Esophagus squamous epithelium (tissue), 5 donors: Measurements from ENCODE around the gene FCN1. TPM values are rescaled to one million over a fixed set of nuclear protein-coding genes. Genes with fewer than 3 reads are reported as not detected.
A peak's percentile ranks its signal among the peaks of the same experiment; 100 is the strongest.

Experiments
- DNase-seq: peaks from one replicate; lab custom pipeline; 2025; lab: John Stamatoyannopoulos, UW
- H3K27ac ChIP-seq, 4 donors: fragments of 200-600 bp; sonication (generic); one replicate each; pipeline ENCODE4 v1.5.1; 2016 to 2019; ENCODE audit warnings: mild to moderate bottlenecking in 1 of 4
- H3K27me3 ChIP-seq, 4 donors: fragments of 200-600 bp; sonication (generic); 1 replicate in 3 of 4; 2 replicates in 1 of 4; pipeline versions ENCODE4 v1.5.1 to v1.6.0; 2017 to 2021; ENCODE audit warnings: antibody characterized with exemption in 1 of 4
- H3K36me3 ChIP-seq, 3 donors: fragments of 200-600 bp; sonication (generic); one replicate each; pipeline ENCODE4 v1.5.1; 2016 to 2019
- H3K4me1 ChIP-seq, 3 donors: fragments of 200-600 bp; sonication (generic); one replicate each; pipeline ENCODE4 v1.5.1; 2017 to 2019
- H3K4me3 ChIP-seq, 4 donors: fragments of 200-600 bp; sonication (generic); 1 replicate in 3 of 4; 2 replicates in 1 of 4; pipeline ENCODE4 v1.5.1; 2016 to 2019; ENCODE audit warnings: mild to moderate bottlenecking in 2 of 4, moderate library complexity in 1 of 4
- H3K9me3 ChIP-seq, 3 donors: fragments of 200-600 bp; sonication (generic); one replicate each; pipeline ENCODE4 v1.5.1; 2016 to 2019
- POLR2A ChIP-seq, 4 donors: fragments of 450-650 bp; IDR thresholded peaks; one replicate each; pipeline ENCODE4 v1.6.1; 2017; ENCODE audit warnings: antibody characterized with exemption in 4 of 4, mild to moderate bottlenecking in 4 of 4, moderate library complexity in 3 of 4
- WGBS, 2 donors: methylation state at CpG; one replicate each; pipeline ENCODE4 v1.1.5; 2018; 5-methylcytosine and 5-hydroxymethylcytosine counted together
- intact Hi-C: fragments of 100-400 bp; cut with DNase I; formaldehyde crosslinking; loops from one replicate; pipeline ENCODE4 v1.15.0; 2022
- total RNA-seq, 4 donors: library from RNA; depleted of rRNA; stranded (reverse); fragments of >200 nt; gene quantifications; one replicate each; pipeline ENCODE4 v1.1.0, GENCODE V29; 2016
- TF ChIP-seq, protein P1 (sequence below), 6 experiments: fragments of 450-650 bp in 4 of 6; fragments of 200-600 bp in 2 of 6; sonication (generic) in 2 of 6; IDR thresholded peaks; one replicate each; pipeline ENCODE4 v1.5.1; 2016 to 2019; ENCODE audit warnings: antibody characterized with exemption in 6 of 6, mild to moderate bottlenecking in 4 of 6, moderate library complexity in 4 of 6
- donor health status: DM: yes; HTN: yes; CAD: no.

The FCN1 gene
- total RNA-seq, 4 donors from 2014 or later, result 0.22 to 5.7 (median 0.76) TPM; not detected in 1

DNA sequence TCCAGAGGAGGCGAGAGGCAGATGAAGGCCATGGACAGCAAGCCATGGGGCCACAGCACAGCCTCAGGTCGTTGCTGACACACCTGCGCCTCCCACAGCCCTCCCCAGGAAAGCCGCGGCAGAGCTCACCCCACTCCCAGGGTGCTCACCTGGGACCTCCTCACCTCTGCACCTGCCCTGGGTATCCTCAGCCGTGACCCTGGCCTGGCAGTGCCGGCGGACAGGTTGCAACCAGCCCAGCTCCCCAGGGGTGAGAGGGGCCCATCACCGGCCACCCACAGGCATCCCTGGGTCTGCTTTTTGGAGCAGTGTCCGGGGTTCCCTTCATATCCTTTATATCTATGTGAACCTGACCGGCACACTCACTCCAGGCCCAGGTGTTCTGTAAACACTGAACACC is 30.4 kb upstream of the FCN1 start:
- H3K4me3 ChIP-seq, result no peak overlapping the region

DNA sequence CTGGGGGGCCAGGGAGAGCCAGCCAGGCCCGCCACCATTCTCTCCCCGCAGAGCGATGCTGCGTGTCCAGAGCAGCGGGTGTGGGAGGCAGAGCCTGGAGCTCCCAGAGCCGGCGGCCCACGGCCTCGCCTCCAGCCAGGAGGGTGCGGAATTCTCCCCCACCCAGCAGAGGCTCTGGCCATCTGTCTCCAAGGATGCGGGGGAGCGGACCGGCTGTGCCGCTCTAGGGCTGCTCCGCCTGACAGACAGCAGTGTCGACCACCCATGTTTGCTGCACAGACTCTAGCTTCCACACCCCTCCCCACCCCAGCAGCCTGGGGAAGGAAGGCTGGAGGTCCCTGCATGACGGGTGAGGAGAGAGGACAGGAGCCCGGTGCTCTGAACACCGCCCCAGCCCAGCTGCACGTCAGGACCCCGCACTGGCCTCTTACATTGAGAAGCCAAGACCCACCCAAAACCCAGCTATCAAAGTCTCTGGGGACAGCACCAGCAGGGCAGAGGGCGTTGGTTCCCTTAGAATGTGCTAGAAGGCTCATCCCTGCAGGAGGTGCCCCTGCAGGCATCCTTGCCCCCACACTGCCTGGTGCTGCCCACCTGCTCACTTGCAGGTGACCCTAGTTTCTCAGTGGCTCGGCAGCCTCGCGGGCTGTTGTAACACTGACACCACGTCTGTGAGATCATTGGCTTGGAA is 29.7 kb upstream of the FCN1 start:
- H3K4me1 ChIP-seq, result peaks cover 3 to 25% (median 17%) of the 10 kb centered on the region in 3 donors
- peaks cover 0 to 62% (median 0%) of the 10 kb centered on the region in 4 donors for H3K27me3 ChIP-seq
- 46% methylated on average over 7 of the region's 26 CpGs; no CpG with 5 or more reads in 1 of the 2 donors for WGBS, 2 donors
- no peaks in the 10 kb centered on the region for H3K9me3 ChIP-seq
- H3K36me3 ChIP-seq, result no peaks in the 10 kb centered on the region
- no peak overlapping the region for H3K27ac ChIP-seq
- TF ChIP-seq POLR2A (IDR thresholded peaks at IDR 0.05), result no peak
- TF ChIP-seq, protein P1, sequence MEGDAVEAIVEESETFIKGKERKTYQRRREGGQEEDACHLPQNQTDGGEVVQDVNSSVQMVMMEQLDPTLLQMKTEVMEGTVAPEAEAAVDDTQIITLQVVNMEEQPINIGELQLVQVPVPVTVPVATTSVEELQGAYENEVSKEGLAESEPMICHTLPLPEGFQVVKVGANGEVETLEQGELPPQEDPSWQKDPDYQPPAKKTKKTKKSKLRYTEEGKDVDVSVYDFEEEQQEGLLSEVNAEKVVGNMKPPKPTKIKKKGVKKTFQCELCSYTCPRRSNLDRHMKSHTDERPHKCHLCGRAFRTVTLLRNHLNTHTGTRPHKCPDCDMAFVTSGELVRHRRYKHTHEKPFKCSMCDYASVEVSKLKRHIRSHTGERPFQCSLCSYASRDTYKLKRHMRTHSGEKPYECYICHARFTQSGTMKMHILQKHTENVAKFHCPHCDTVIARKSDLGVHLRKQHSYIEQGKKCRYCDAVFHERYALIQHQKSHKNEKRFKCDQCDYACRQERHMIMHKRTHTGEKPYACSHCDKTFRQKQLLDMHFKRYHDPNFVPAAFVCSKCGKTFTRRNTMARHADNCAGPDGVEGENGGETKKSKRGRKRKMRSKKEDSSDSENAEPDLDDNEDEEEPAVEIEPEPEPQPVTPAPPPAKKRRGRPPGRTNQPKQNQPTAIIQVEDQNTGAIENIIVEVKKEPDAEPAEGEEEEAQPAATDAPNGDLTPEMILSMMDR (IDR thresholded peaks at IDR 0.05), result no peak
- DNase-seq, result no peak
- intact Hi-C loops, result no loop called here
- H3K4me3 ChIP-seq, result no peak overlapping the region

More for the DNA sequence above, 30.4 kb upstream of the FCN1 start:
- Histone ChIP-seq H3K9me3 (no peaks in the 10 kb centered on the region), H3K27me3 (peaks cover 0 to 55% (median 0%) of the 10 kb centered on the region in 4 donors), H3K27ac (no peak overlapping the region), H3K4me1 (peaks cover 3 to 20% (median 17%) of the 10 kb centered on the region in 3 donors), H3K36me3 (no peaks in the 10 kb centered on the region)
- 79 to 100% methylated on average over 2 to 8 of the region's 11 CpGs for WGBS, 2 donors
- TF ChIP-seq, protein P1 (IDR thresholded peaks at IDR 0.05), result no peak
- TF ChIP-seq POLR2A (IDR thresholded peaks at IDR 0.05), result no peak
- intact Hi-C loops, result no loop called here
- no peak for DNase-seq

- H3K27me3 ChIP-seq, result peaks cover 0 to 70% (median 0%) of the 10 kb centered on the region in 4 donors
- no peak for DNase-seq
Observed at GRCh38 chr9:134946663-134947062, 29.0 kb upstream of the FCN1 start.

DNA sequence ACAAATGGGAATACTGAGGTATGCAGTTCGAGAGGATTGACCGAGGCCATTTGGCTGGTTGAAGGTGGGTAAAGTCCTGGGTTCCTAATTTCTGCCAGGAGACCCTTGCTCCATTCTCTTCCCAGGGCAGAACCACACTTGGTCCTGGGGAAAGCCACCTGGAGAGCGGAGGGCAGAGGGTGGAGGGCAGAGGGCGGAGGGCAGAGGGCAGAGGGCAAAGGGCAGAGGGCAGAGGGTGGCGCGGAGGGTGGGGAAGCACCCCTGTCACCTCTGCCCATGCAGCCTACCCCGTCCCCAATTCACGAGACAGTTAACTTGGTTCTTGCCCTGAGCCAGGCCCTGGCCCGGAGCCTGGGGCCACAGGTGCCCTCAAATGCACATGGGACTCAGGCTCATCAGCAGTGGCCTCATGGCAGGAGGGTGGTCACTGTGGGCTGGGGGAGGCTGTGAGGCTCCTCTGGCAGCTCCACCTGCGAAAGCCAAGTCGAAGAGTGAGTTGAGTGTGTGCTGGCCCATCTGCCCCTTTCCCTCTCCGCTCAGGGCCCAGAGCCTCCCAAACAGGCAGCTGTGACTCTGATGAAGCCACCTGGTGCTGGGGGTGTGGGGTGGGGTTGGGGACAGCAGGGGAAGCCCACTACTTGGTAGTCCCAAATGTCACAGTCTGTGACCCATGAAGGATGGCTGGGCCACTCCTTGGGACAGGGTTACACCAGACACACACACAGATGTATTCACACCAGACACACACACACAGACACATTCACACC is 28.0 kb upstream of the FCN1 start:
- WGBS, 2 donors, result 92 to 93% methylated on average over 4 to 8 of the region's 12 CpGs
- Histone ChIP-seq H3K9me3 (no peaks in the 10 kb centered on the region), H3K4me1 (peaks cover 3 to 29% (median 17%) of the 10 kb centered on the region in 3 donors), H3K4me3 (no peak overlapping the region), H3K27me3 (peaks cover 0 to 80% (median 0%) of the 10 kb centered on the region in 4 donors), H3K27ac (no peak overlapping the region), H3K36me3 (no peaks in the 10 kb centered on the region)
- TF ChIP-seq, protein P1 (IDR thresholded peaks at IDR 0.05), result no peak
- no peak for TF ChIP-seq POLR2A (IDR thresholded peaks at IDR 0.05)
- DNase-seq, result no peak
- intact Hi-C loops, result no loop called here

More at GRCh38 chr9:134946663-134947062, 29.0 kb upstream of the FCN1 start:
- no peak overlapping the region for H3K27ac ChIP-seq
- no peaks in the 10 kb centered on the region for H3K9me3 ChIP-seq
- intact Hi-C loops, result no loop called here
- no peaks in the 10 kb centered on the region for H3K36me3 ChIP-seq
- no peak overlapping the region for H3K4me3 ChIP-seq
- TF ChIP-seq POLR2A (IDR thresholded peaks at IDR 0.05), result no peak
- TF ChIP-seq, protein P1 (IDR thresholded peaks at IDR 0.05), result no peak
- peaks cover 3 to 29% (median 17%) of the 10 kb centered on the region in 3 donors for H3K4me1 ChIP-seq

DNA sequence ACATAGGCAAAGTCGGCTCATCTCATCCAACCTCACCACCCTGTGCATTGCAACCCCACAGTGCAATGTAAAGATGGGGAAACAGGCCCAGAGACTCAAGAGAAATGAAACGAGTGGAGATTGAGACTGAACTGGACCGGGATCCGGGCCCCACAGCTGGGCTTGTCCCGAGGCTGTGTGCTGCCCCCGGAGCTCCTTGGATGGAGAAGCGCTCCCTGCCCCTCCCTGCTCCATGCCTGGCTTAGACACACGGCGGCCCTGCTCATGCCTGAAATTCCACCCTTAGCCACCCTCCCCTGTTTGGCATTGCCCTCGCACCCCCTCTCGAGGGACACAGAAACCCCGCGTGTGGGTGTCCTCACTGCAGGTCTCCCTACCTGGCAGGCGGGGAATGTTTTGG is 27.2 kb upstream of the FCN1 start:
- Histone ChIP-seq H3K36me3 (no peaks in the 10 kb centered on the region), H3K27me3 (peaks cover 0 to 87% (median 0%) of the 10 kb centered on the region in 4 donors), H3K4me1 (peaks cover 3 to 29% (median 17%) of the 10 kb centered on the region in 3 donors), H3K4me3 (no peak overlapping the region), H3K9me3 (no peaks in the 10 kb centered on the region), H3K27ac (peak overlapping the region in 2 of 4 donors; percentile 3 to 5)
- no peak for DNase-seq
- intact Hi-C loops, result no loop called here
- TF ChIP-seq POLR2A (IDR thresholded peaks at IDR 0.05), result no peak
- TF ChIP-seq, protein P1 (IDR thresholded peaks at IDR 0.05), result no peak
- whole genome bisulfite sequencing, 2 donors, result 30 to 63% methylated on average over 8 to 11 of the region's 14 CpGs
